PC-3 (cell line): ENCODE measurements around the gene SNAPC3. TPM values are rescaled to one million over a fixed set of nuclear protein-coding genes. Genes with fewer than 3 reads are reported as not detected.

Experiments
- ATAC-seq: fragments of 200-7000 bp; cut with Tn5 transposase; 2 replicates; pipeline ENCODE4 v1.9.1; 2020; ENCODE audit warnings: mild to moderate bottlenecking, moderate library complexity
- BruUV-seq: library from RNA; stranded (reverse); fragments of 400-500 nt; replicated peaks from 2 replicates; lab custom pipeline; 2021; lab: Mats Ljungman, UMichigan
- CTCF ChIA-PET: fragments of 300-600 bp; sonication (Branson Sonifier 250); formaldehyde crosslinking; loops from one replicate; lab custom pipeline; 2022; ENCODE audit warnings: antibody characterized with exemption; lab: Charles Lee
- POLR2A ChIA-PET: fragments of 300-600 bp; sonication (Branson Sonifier 250); formaldehyde crosslinking; loops from one replicate; lab custom pipeline; 2022; ENCODE audit warnings: antibody characterized with exemption; ENCODE audit not compliant: unreplicated experiment; lab: Charles Lee
- DNase-seq: peaks from one replicate; pipeline ENCODE4 v3.0.0-alpha.2; 2015
- H2AFZ ChIP-seq: fragments of 300-600 bp; sonication (generic); 2 replicates; pipeline ENCODE4 v1.6.0; 2016; ENCODE audit warnings: antibody characterized with exemption, low read length
- H3F3A ChIP-seq: fragments of 300-600 bp; sonication (generic); one replicate; pipeline ENCODE4 v1.6.0; 2017; ENCODE audit warnings: antibody characterized with exemption, low read length, control low read depth, mild to moderate bottlenecking; ENCODE audit not compliant: unreplicated experiment
- H3K27ac ChIP-seq: fragments of 300-600 bp; sonication (generic); 2 replicates; pipeline ENCODE4 v1.5.1; 2016; ENCODE audit warnings: mild to moderate bottlenecking, low read length
- H3K27me3 ChIP-seq: fragments of 300-600 bp; sonication (generic); 2 replicates; pipeline ENCODE4 v1.6.1; 2016; ENCODE audit warnings: low read length, mixed read lengths
- H3K36me3 ChIP-seq: fragments of 300-600 bp; sonication (generic); 2 replicates; pipeline ENCODE4 v1.6.1; 2016; ENCODE audit warnings: low read depth, mixed run types, low read length, mixed read lengths
- H3K4me1 ChIP-seq: fragments of 300-600 bp; sonication (generic); 2 replicates; pipeline ENCODE4 v1.5.1; 2016; ENCODE audit warnings: low read length; ENCODE audit not compliant: insufficient read depth
- H3K4me2 ChIP-seq: fragments of 300-600 bp; sonication (generic); 2 replicates; pipeline ENCODE4 v1.6.0; 2016; ENCODE audit warnings: low read length
- H3K4me3 ChIP-seq: fragments of 300-600 bp; sonication (generic); 2 replicates; pipeline ENCODE4 v1.5.1; 2016; ENCODE audit warnings: mild to moderate bottlenecking, low read length, mixed read lengths
- H3K79me2 ChIP-seq: fragments of 300-600 bp; sonication (generic); 2 replicates; pipeline ENCODE4 v1.6.1; 2017; ENCODE audit warnings: low read length, mixed read lengths
- H3K9ac ChIP-seq: fragments of 300-600 bp; sonication (generic); 2 replicates; pipeline ENCODE4 v1.6.0; 2016; ENCODE audit warnings: mild to moderate bottlenecking, low read length
- H3K9me2 ChIP-seq: fragments of 300-600 bp; sonication (generic); replicated peaks from 2 replicates; pipeline ENCODE4 v1.6.1; 2016; ENCODE audit warnings: mixed run types, low read length, mixed read lengths
- H3K9me3 ChIP-seq: fragments of 300-600 bp; sonication (generic); 2 replicates; pipeline ENCODE4 v1.6.1; 2016; ENCODE audit warnings: low read length, mixed read lengths
- H4K20me1 ChIP-seq: fragments of 300-600 bp; sonication (generic); 2 replicates; pipeline ENCODE4 v1.6.1; 2016; ENCODE audit warnings: low read length, mixed read lengths
- CTCF ChIP-seq: fragments of 300-600 bp; sonication (generic); conservative IDR thresholded peaks from 2 replicates; pipeline ENCODE4 v1.5.1; 2017; ENCODE audit warnings: antibody characterized with exemption, low read depth, mild to moderate bottlenecking, low read length
- EZH2 ChIP-seq: fragments of 300-600 bp; sonication (generic); IDR thresholded peaks from one replicate; pipeline ENCODE4 v1.6.1; 2017; ENCODE audit warnings: antibody characterized with exemption, mild to moderate bottlenecking, low read length; ENCODE audit not compliant: unreplicated experiment
- EZH2phosphoT487 ChIP-seq: fragments of 300-600 bp; sonication (generic); IDR thresholded peaks from 2 replicates; pipeline ENCODE4 v1.6.1; 2018; ENCODE audit warnings: mild to moderate bottlenecking, antibody characterized with exemption, low read length, borderline replicate concordance
- intact Hi-C: fragments of 100-400 bp; cut with micrococcal nuclease; formaldehyde crosslinking; loops from 2 replicates; pipeline ENCODE4 v1.9.0; 2023
- total RNA-seq: library from RNA; depleted of rRNA; stranded (reverse); fragments of >200 nt; gene quantifications from 2 replicates; pipeline ENCODE4 v1.2.3, GENCODE V29; 2014

SNAPC3 gene
- total RNA-seq, 1 experiment from 2014 or later = 25.4 TPM

- Histone ChIP-seq H3K4me1 (no peaks in the 10 kb centered on the region), H3K4me2 (no peak overlapping the region), H3K27ac (no peak overlapping the region), H3F3A (no peaks in the 10 kb centered on the region), H3K79me2 (no peaks in the 10 kb centered on the region), H3K4me3 (no peak overlapping the region), H3K9me2 (no peaks in the 10 kb centered on the region), H3K36me3 (peaks cover 14% of the 10 kb centered on the region; the same call in 1 of the 2 replicates), H4K20me1 (no peaks in the 10 kb centered on the region), H2AFZ (no peak overlapping the region), H3K9me3 (no peaks in the 10 kb centered on the region), H3K9ac (no peak overlapping the region), H3K27me3 (no peaks in the 10 kb centered on the region)
- BruUV-seq = no TSS peak
- TF ChIP-seq EZH2phosphoT487 (no peak), EZH2 (no peak), CTCF (no peak)
- intact Hi-C loops = loop anchor here (10.0 kb wide), 1 partner anchor 201 kb away; no protein-coding TSS in a partner anchor
- ChIA-PET POLR2A (interaction anchor here (0.7 kb wide), 1 partner anchor 43 kb away, joined by 6 read pairs; no protein-coding TSS in a partner anchor), CTCF (no interaction called here)
- no peak for DNase-seq
- ATAC-seq = no peak
Measured at GRCh38 chr9:15475923-15476536, 53.4 kb downstream of the SNAPC3 start.

- CTCF ChIA-PET = no interaction called here
- intact Hi-C loops = no loop called here
Measured at GRCh38 chr9:15480028-15480427, 57.4 kb downstream of the SNAPC3 start.

More at GRCh38 chr9:15480028-15480427, 57.4 kb downstream of the SNAPC3 start:
- no peaks in the 10 kb centered on the region for H3K9me3 ChIP-seq
- BruUV-seq = no TSS peak
- H3K4me2 ChIP-seq = no peak overlapping the region
- no peak for DNase-seq
- no peak overlapping the region for H3K4me3 ChIP-seq
- H3K4me1 ChIP-seq = no peaks in the 10 kb centered on the region
- peaks cover 13% of the 10 kb centered on the region; the same call in 1 of the 2 replicates for H3K36me3 ChIP-seq
- H3K79me2 ChIP-seq = no peaks in the 10 kb centered on the region
- H3F3A ChIP-seq = no peaks in the 10 kb centered on the region
- H3K27me3 ChIP-seq = no peaks in the 10 kb centered on the region
- no peak overlapping the region for H3K9ac ChIP-seq
- H3K9me2 ChIP-seq = no peaks in the 10 kb centered on the region
- TF ChIP-seq EZH2 (no peak), CTCF (no peak), EZH2phosphoT487 (no peak)
- no peak overlapping the region for H3K27ac ChIP-seq
- POLR2A ChIA-PET = no interaction called here
- H2AFZ ChIP-seq = no peak overlapping the region
- H4K20me1 ChIP-seq = no peaks in the 10 kb centered on the region
- ATAC-seq = no peak
